Muscle of leg (tissue), 16 donors: ENCODE results near the gene PRIMA1. TPM values are rescaled to one million over a fixed set of nuclear protein-coding genes. Genes with fewer than 3 reads are reported as not detected.
A peak's percentile ranks its signal among the peaks of the same experiment; 100 is the strongest.

Source experiments
- DNase-seq: peaks from one replicate; pipeline ENCODE4 v3.0.0; 2013
- H3K27ac ChIP-seq: one replicate; pipeline ENCODE4 v1.5.1; 2013; ENCODE audit warnings: mild to moderate bottlenecking, low read length, control low read depth
- H3K27me3 ChIP-seq: one replicate; pipeline ENCODE4 v1.6.1; 2013; ENCODE audit warnings: low read length; ENCODE audit not compliant: control insufficient read depth, insufficient read depth
- H3K36me3 ChIP-seq: one replicate; pipeline ENCODE4 v1.6.1; 2013; ENCODE audit warnings: low read length; ENCODE audit not compliant: control insufficient read depth, insufficient read depth
- H3K4me1 ChIP-seq: one replicate; pipeline ENCODE4 v1.6.1; 2013; ENCODE audit warnings: low read length; ENCODE audit not compliant: control insufficient read depth, insufficient read depth
- H3K4me3 ChIP-seq: one replicate; pipeline ENCODE4 v1.5.1; 2013; ENCODE audit warnings: low read length, control low read depth
- H3K9me3 ChIP-seq: replicated peaks from 2 replicates; pipeline ENCODE4 v1.6.1; 2013; ENCODE audit warnings: low read depth, low read length; ENCODE audit not compliant: control insufficient read depth
- WGBS: methylation state at CpG from one replicate; pipeline ENCODE4 v1.1.5; 2013; ENCODE audit warnings: missing lambda C conversion rate; ENCODE audit not compliant: insufficient coverage; 5-methylcytosine and 5-hydroxymethylcytosine counted together
- long read RNA-seq, 11 donors: transcript quantifications; one replicate each; lab custom pipeline, GENCODE V29; 2026
- polyA plus RNA-seq, 8 donors: library from polyadenylated mRNA; unstranded; fragments of 120-200 nt; gene quantifications; one replicate each; pipeline versions ENCODE4 v1.2.1 to v1.2.3, GENCODE V29; 2013; ENCODE audit warnings: inconsistent platforms in 1 of 8, low replicate concordance in 1 of 8; ENCODE audit not compliant: insufficient read length in 8 of 8, insufficient read depth in 1 of 8
- total RNA-seq: library from RNA; stranded (reverse); fragments of 120-200 nt; gene quantifications from one replicate; pipeline ENCODE4 v1.2.4, GENCODE V29; 2013

The PRIMA1 gene, protein sequence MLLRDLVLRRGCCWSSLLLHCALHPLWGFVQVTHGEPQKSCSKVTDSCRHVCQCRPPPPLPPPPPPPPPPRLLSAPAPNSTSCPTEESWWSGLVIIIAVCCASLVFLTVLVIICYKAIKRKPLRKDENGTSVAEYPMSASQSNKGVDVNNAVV
- 0.75 TPM for total RNA-seq
- 1 to 10 TPM; 2.0 to 4.6 (median 3.4) TPM for polyA plus RNA-seq
- long read RNA-seq, donor 1, result 0 reads
- long read RNA-seq, donor 2, result 0 reads
- long read RNA-seq, donor 3, result 0 reads
- long read RNA-seq, donor 4, result 0 reads
- long read RNA-seq, donor 5, partial matches to known transcripts, result 0 of 2 reads
- long read RNA-seq, donor 5, other reads (novel, unspliced or antisense), result 0 of 2 reads
- long read RNA-seq, donor 6, result 0 reads
- long read RNA-seq, donor 7, partial matches to known transcripts, result 0 of 1 reads
- long read RNA-seq, donor 7, other reads (novel, unspliced or antisense), result 0 of 1 reads
- long read RNA-seq, donor 8, result 0 reads
- long read RNA-seq, donor 9, result 0 reads
- long read RNA-seq, donor 10, partial matches to known transcripts, result 0 of 1 reads
- long read RNA-seq, donor 10, other reads (novel, unspliced or antisense), result 0 of 1 reads
- long read RNA-seq, donor 11, result 0 reads

DNA sequence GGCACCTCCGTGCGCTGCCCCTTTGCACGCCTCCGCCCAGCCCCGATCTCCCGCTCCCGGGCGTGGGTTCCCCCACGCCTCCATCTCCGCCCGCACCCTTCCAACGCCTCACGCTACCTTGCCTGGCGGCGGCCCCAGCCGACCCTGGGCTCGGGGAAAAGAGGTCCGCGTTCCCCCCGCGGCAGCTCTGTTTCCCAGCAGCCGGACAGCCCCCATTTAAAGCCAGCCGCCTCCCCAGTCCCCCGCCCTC, at the start of gene PRIMA1:
PRIMA1 (minus strand) TSS at position 193 of the 250 bp plus-strand sequence. CDS start 767 bp downstream, outside the sequence.
- DNase-seq, result no peak
- no peaks in the 10 kb centered on the region for H3K36me3 ChIP-seq
- peaks cover 35% of the 10 kb centered on the region for H3K27me3 ChIP-seq
- under 1% methylated on average over 24 of the region's 24 CpGs for WGBS
- no peak within 1 kb of the TSS for H3K27ac ChIP-seq
- peak within 1 kb of the TSS; percentile 52 for H3K4me3 ChIP-seq
- H3K4me1 ChIP-seq, result peaks cover 16% of the 10 kb centered on the region
- no peaks in the 10 kb centered on the region for H3K9me3 ChIP-seq

DNA sequence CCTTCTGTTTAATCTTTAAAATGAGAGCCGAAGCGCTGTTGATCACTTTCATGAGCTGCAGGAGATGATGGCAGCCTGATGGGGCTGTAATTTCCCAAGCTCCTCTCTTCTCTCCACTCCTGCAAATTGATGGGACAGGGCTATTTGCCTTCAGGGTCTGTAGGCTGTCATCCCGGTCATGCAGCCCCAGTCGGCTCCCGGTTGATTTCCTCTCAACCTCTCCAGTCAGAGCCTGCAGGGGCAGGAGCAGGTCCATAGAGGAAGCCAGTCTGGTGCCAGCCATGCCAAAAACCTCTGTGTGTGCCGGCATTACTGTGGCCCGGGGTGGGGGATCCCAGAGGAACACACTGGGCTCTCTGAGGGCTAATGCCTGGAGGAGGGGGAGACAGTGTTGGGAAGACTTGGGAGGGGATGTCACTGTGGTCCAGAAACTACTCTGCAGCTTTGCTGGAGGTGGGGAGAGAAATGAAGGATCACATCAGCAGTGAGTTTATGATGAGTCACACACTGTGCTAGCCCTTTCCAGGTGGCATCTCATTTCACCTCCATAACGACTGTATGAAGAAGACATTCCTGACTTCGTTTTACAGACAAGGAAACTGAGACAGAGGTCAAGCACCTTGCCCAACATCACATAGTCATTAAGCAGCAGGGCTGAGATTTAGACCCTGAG, 46.5 kb upstream of the PRIMA1 start:
- Histone ChIP-seq H3K27me3 (no peaks in the 10 kb centered on the region), H3K36me3 (no peaks in the 10 kb centered on the region), H3K27ac (no peak overlapping the region), H3K4me1 (peaks cover 8% of the 10 kb centered on the region), H3K9me3 (no peaks in the 10 kb centered on the region), H3K4me3 (no peak overlapping the region)
- DNase-seq, result no peak
- whole genome bisulfite sequencing, result 71% methylated on average over 4 of the region's 9 CpGs

DNA sequence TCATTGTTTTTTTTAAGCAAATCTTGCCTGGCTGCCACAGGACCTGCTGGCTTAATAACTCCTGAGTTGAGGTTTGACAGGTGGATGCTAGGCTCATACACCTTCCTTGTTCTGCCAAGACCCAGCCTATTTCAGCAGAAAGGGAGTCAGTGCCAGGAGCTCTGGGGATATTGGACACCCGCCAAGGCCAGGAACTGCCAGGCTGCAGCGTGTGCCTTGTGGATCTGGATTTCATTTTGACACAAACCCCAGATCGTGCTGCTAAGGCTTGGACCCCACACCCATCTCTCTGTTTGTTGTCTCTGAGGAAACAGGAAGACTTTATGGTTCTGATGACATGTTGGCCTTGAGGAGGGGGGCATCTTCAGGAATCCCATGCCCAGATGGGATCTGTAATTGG, 44.4 kb upstream of the PRIMA1 start:
- no peaks in the 10 kb centered on the region for H3K9me3 ChIP-seq
- DNase-seq, result peak; percentile 34
- no peak overlapping the region for H3K4me3 ChIP-seq
- peaks cover 8% of the 10 kb centered on the region for H3K4me1 ChIP-seq
- H3K36me3 ChIP-seq, result no peaks in the 10 kb centered on the region
- no peaks in the 10 kb centered on the region for H3K27me3 ChIP-seq
- 27% methylated on average over 2 of the region's 3 CpGs for WGBS
- no peak overlapping the region for H3K27ac ChIP-seq

DNA sequence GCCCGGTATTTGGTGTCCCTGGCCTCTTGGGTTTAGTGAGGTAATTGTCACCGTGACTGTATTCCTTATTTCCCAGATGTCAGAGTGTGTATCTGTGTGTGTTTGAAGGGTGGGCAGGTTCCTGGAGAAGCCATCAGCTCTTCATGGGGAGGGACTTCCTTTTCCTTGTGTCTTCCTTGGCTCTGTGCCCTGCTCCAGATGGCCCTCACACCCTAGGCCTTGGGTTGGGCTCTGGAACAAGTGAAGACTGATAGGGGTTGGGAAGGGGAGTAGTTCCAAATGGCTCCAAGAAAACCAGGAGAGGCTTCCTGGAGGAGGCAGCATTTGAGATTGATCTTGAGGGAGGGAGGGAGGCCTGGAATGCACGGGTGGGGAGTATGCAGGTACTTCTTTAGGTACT, 43.8 kb upstream of the PRIMA1 start:
- Histone ChIP-seq H3K9me3 (no peaks in the 10 kb centered on the region), H3K36me3 (no peaks in the 10 kb centered on the region), H3K27me3 (no peaks in the 10 kb centered on the region), H3K4me1 (peaks cover 8% of the 10 kb centered on the region), H3K27ac (no peak overlapping the region), H3K4me3 (no peak overlapping the region)
- 40% methylated on average over 1 of the region's 3 CpGs for WGBS
- DNase-seq, result peak; percentile 16

DNA sequence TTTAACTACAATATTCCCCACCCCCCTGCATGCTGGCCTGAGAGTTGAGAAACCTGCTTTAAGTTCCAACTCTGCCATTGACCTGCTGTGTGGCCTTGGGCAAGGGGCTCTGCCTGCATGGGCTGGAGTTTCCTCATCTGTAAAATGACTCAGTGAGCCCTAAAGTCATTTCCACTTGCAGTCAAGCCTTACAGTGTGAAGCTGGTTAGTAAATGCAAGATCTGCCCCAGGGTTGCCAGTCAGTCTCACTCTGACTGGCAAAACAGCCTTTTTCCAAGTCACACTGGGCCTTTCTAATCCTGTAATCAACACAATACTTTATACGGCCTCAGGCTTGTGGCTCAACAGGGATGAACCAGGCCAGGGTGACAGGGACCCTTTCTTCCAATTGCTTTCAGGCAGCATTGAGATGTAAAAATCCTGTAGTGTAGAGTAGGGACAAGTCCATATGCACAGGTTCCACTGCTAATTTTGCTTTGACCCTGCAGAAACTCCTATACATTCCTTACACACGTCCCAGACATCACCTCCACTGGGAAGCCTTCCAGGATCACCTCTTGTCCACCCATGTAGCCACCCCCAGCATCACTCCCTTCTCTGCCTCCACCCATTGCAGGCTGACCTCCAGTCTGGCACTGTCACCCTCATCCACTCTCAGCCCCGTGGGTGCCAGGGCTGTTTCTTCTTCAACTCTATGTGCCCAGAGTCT, 42.6 kb upstream of the PRIMA1 start:
- Histone ChIP-seq H3K4me3 (no peak overlapping the region), H3K27ac (no peak overlapping the region), H3K36me3 (no peaks in the 10 kb centered on the region), H3K9me3 (no peaks in the 10 kb centered on the region), H3K4me1 (peaks cover 8% of the 10 kb centered on the region), H3K27me3 (peaks cover 2% of the 10 kb centered on the region)
- DNase-seq, result no peak
- 92% methylated on average over 1 of the region's 3 CpGs for whole genome bisulfite sequencing

DNA sequence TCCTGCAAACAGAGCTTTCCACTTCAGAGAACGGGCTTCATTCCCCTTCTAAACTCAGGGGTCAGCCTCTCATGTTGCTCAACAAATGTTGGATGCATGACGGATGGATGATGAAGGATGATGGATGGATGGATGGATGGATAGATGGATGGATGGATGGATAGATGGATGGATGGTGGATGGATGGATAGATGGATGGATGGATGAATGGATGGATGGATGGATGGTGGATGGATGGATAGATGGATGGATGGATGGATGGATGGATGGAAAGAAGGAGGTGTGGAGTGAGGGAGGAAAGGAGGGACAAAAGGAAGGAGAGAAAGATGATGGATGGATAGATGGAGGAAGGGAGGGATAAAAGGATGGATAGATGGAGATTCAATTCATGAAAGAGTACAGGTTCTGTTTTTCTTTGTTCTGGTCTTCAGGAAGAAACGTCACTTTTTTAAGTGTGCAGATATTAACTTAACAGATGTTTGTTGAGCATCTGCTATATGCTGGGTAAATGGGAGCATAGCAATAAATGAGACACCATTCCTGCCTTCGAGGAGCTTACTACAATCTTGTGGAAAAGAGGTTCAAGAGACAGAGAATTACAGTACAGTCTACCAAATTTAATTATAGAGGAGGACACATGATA, 41.7 kb upstream of the PRIMA1 start:
- Histone ChIP-seq H3K4me1 (peaks cover 8% of the 10 kb centered on the region), H3K4me3 (no peak overlapping the region), H3K27ac (no peak overlapping the region), H3K27me3 (peaks cover 2% of the 10 kb centered on the region), H3K9me3 (no peaks in the 10 kb centered on the region), H3K36me3 (no peaks in the 10 kb centered on the region)
- DNase-seq, result no peak
- 87% methylated on average over 1 of the region's 4 CpGs for WGBS

DNA sequence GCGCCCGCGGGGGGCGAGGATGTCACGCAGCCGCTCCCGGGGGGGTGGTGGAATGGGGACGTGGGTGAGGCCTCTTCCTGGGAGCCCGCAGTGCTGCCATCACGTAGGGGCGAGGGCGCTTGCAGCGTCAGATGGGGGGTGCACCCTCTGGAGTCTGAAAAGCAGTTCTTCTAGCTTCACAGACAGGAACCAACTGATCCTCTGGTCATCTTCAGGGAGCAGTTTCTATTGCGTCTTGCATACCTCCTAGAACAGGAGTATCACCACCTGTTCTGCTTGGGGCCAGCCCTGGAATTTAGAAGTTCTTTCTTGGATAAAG, 36.9 kb upstream of the PRIMA1 start:
- Histone ChIP-seq H3K9me3 (no peaks in the 10 kb centered on the region), H3K27ac (no peak overlapping the region), H3K4me1 (no peaks in the 10 kb centered on the region), H3K27me3 (peaks cover 2% of the 10 kb centered on the region), H3K36me3 (no peaks in the 10 kb centered on the region), H3K4me3 (no peak overlapping the region)
- DNase-seq, result no peak
- 62% methylated on average over 6 of the region's 14 CpGs for WGBS

DNA sequence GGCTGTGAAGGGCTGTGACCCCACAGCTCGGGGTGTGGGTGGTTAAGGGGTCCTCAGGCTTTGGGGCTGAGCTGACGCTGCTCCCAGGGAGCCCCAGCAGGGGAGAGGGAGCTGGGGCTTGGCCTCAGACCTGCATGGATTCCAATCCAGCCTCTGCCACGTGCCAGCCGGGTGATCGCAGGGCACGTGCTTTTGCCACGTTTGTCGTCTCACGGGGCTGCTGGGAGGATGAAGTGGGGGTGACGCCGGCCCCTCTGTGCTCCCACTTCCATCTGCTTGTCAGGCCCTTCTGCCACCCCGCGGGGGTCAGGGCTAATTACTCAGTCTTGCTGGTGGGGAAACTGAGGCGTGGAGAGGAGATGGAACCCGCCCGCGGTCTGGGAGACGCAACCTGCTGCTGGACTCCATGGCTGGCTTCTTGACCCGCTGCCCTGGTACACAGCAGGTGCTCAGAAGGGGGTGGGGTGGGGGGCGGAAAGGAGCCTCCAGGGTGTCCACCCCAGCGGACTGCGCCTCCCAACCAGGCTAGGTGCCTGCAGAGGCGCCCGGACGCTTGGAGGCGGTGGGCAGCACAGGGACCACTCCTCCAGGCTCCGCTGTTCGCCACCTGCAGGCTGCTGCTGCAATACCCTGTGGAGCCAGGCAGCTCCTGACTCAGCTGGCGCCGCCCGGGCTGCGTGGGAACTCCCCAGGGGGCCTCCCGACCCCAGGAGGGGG, 36.4 kb upstream of the PRIMA1 start:
- no peak for DNase-seq
- no peak overlapping the region for H3K4me3 ChIP-seq

DNA sequence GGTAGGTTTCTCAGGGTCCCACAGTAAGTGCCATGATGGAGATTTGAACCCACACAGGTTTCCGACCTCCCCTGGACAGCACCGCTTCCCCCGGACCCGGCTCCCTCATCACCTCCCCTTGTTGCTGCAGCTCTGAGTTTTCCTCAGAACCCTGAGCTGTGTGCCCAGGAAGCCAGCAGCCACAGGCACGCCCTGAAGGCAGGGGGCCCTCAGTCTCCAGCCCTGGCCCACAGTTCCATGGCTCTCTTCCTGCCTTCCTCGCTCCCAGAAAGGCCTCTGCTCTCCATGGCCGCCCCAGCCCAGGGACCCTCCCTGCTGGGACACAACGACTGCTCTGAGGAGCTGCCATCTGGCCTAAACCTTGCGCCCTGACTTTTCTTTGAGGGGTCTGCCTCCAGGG, 35.8 kb upstream of the PRIMA1 start:
- Histone ChIP-seq H3K27ac (no peak overlapping the region), H3K36me3 (no peaks in the 10 kb centered on the region), H3K4me1 (no peaks in the 10 kb centered on the region), H3K27me3 (peaks cover 2% of the 10 kb centered on the region), H3K4me3 (no peak overlapping the region), H3K9me3 (no peaks in the 10 kb centered on the region)
- WGBS, result 67% methylated on average over 7 of the region's 9 CpGs
- no peak for DNase-seq

More for the DNA sequence above, 36.4 kb upstream of the PRIMA1 start:
- no peaks in the 10 kb centered on the region for H3K4me1 ChIP-seq
- 80% methylated on average over 26 of the region's 33 CpGs for WGBS
- no peak overlapping the region for H3K27ac ChIP-seq
- H3K27me3 ChIP-seq, result peaks cover 2% of the 10 kb centered on the region
- H3K36me3 ChIP-seq, result no peaks in the 10 kb centered on the region
- no peaks in the 10 kb centered on the region for H3K9me3 ChIP-seq
